NOMO-1 treated with DMSO at 0.1 percent for 48 hours (cell line): ENCODE data around the gene GSPT2.
"Not testable (repeated sequence)": the region's sequence is repeated elsewhere in the genome, so short reads cannot be mapped to it uniquely, and the experiment has no call there.

Source experiments
- DNase-seq: peaks from one replicate; lab custom pipeline; 2025; ENCODE audit not compliant: unreplicated experiment; lab: John Stamatoyannopoulos, UW

GSPT2 gene

GRCh38 chrX:51743179-51743957 is at the start of gene GSPT2:
Gene GSPT2, plus strand, starts transcription at chrX:51743442. Its CDS starts 185 bp downstream, at chrX:51743627.
- peak; percentile 39 for DNase-seq

DNA sequence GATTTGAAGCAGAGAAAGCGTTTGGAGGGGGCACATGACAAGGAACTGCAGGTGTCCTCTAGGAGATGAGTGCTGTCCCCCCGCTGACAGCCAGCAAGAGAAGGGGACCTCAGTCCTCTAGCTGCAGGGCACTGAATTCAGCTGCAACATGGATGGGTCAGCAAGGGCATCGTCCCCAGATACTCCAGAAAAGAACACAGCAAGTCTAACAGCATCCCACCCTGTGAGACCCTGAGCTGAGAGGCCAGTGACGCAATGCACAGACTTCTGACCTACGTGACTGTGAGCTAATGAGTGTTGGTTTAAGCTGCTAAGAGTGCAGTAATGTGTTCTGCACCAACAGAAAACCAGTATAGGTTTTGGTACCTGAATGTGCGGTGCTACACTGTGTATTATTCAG is 49.0 kb upstream of the GSPT2 start:
- no peak for DNase-seq

GRCh38 chrX:51697397-51697796 is 45.8 kb upstream of the GSPT2 start:
- no peak for DNase-seq

DNA sequence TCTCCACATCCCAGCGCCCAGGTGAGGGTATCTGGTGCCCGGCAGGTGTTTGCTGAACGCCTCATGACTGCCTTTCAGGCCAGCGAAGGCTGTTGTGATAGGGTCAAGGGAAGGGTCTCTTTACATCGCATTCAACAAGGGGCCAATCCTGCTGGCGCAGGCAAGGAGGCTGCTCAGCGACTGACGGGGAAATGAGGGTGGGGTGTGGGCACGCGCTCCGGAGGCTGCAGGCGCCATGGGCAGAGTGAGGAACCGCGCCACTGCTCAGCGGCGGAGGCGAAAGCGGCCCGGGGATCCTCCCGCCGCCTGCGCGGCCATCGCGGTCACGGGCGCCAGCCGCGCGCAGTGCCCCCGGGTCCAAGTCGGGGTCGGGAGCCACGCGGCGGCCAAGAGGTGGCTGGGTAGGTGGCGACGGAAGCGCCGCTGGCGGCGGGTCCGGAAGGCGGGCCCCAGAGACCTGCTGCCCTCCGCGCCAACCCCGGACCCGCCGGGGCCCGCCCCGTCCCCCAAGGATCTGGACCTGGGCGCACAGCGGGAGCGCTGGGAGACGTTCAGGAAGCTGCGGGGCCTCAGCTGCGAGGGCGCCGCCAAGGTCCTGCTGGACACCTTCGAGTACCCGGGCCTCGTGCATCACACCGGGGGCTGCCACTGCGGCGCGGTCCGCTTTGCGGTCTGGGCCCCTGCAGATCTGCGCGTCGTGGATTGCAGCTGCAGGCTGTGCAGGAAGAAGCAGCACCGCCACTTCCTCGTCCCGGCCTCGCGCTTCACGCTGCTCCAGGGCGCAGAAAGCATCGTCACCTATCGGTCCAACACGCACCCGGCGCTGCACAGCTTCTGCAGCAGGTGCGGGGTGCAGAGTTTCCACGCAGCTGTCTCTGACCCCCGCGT is 32.7 kb upstream of the GSPT2 start, which contains the start of gene CENPVL1:
TSS of gene CENPVL1 (plus strand) at position 236 of the 888 bp plus-strand sequence. CDS start at position 236, 0 bp downstream.
- DNase-seq, result not testable (repeated sequence)

GRCh38 chrX:51712943-51713647 is 30.1 kb upstream of the GSPT2 start:
- not testable (repeated sequence) for DNase-seq

DNA sequence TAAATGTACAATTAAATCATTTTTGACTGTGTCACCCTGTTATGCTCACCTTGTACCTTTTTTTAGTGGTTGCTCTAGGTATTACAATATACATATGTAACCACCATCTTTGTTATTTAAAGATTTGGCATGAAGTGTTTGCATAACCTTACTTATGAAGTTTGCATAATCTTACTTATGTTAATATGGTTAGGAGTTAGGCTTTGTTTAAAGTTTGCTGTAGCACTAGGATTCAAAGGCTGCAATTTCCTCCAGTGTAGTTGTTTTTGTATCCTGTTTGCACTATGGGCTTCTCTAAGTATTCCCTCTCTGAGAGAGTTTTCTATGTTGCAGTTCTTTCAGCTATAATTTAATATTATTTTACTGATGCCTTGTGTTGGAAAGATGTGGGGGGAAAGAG is 15.0 kb upstream of the GSPT2 start:
- no peak for DNase-seq

- DNase-seq, result peak; percentile 94
These were observed 6.2 kb upstream of the GSPT2 start for GRCh38 chrX:51737091-51737490.

- no peak for DNase-seq
These were observed 656 bp upstream of the GSPT2 start for GRCh38 chrX:51742586-51742985.

- DNase-seq, result no peak
These were observed 4.4 kb downstream of the GSPT2 start for GRCh38 chrX:51747671-51748070.

- no peak for DNase-seq
These were observed 16.0 kb downstream of the GSPT2 start for GRCh38 chrX:51759055-51759839.

GRCh38 chrX:51760657-51761056 is 17.4 kb downstream of the GSPT2 start:
- no peak for DNase-seq

DNA sequence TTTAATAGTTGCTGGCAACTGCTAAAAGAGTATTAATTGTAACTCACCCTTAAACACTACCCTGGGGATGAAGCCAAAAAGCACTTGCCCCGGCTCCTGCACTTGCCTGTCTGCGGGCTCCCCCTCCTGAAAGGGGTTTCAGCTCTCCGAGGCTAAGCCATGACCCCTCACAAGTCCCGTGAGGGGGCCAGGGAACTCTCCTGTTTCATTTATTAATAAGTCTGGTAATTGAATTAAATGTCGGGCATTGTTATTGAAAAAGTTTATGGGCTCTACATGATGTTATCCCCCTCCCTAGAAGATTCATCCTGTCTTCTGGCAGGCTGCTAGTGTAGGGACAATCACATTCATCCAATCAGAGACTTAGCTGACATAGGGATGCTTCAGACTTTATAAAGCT is 23.3 kb downstream of the GSPT2 start:
- no peak for DNase-seq

GRCh38 chrX:51776851-51777250 is 33.6 kb downstream of the GSPT2 start:
- no peak for DNase-seq

DNA sequence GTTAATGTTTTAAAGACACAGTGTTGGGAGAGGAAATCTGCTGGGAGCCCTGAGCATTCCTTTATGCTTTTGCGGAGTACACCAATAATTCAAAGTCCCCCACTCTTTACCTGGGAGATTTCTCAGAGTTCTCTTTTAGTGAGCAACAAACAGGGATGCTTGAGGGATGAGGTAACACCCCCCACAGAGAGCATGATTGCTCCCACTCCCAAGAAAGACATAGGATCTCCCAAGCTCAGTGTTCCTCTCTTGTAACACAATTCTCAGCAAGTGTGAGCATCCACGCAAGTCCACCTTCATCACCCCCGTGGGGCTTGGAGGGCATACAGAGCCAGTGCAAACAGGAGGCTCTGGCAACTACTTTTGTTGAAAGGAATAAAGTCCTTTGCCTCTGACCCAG is 36.1 kb downstream of the GSPT2 start:
- DNase-seq, result no peak

DNA sequence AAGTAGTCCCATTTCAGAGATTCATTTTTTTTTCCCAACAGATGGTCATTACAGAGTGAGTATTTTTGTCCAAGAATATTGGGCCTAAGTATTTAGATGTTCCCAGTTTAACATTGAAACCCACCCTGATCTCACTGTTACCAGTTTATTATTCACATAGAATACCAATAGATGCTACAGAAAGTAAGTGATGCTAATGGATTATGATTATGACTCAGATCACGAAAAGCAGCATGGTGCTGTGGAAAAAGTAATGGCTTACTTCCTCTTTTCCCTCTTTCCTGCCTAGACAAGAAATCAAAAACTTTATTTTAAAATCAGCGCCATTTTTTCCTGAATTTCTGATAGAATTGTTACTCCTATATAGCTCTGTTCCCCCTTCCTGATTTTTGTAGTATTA is 51.9 kb downstream of the GSPT2 start:
- no peak for DNase-seq
